Panc1 (cell line): Measurements from ENCODE around the gene KAZN. TPM values are rescaled to one million over a fixed set of nuclear protein-coding genes. Genes with fewer than 3 reads are reported as not detected.

Source experiments
- ATAC-seq: fragments of 200-7000 bp; cut with Tn5 transposase; 2 replicates; pipeline ENCODE4 v1.9.1; 2020; ENCODE audit warnings: mild to moderate bottlenecking, moderate library complexity
- BruUV-seq: library from RNA; stranded (reverse); fragments of 400-500 nt; replicated peaks from 2 replicates; lab custom pipeline; 2021; lab: Mats Ljungman, UMichigan
- CTCF ChIA-PET: fragments of 300-600 bp; sonication (Branson Sonifier 250); formaldehyde crosslinking; loops from one replicate; lab custom pipeline; 2022; ENCODE audit warnings: antibody characterized with exemption; lab: Charles Lee
- POLR2A ChIA-PET: fragments of 300-600 bp; sonication (Branson Sonifier 250); formaldehyde crosslinking; loops from one replicate; lab custom pipeline; 2022; ENCODE audit warnings: antibody characterized with exemption; lab: Charles Lee
- DNase-seq: peaks from one replicate; pipeline ENCODE4 v3.0.0-alpha.2; 2010; ENCODE audit warnings: low read depth, low spot score
- H3K27ac ChIP-seq: 2 replicates; pipeline ENCODE4 v1.5.1; 2011; ENCODE audit warnings: mild to moderate bottlenecking, low read length, inconsistent platforms
- H3K27me3 ChIP-seq: fragments of 200-500 bp; sonication (Bioruptor generic); 2 replicates; pipeline ENCODE4 v1.6.0; 2014; ENCODE audit warnings: low read length, inconsistent platforms; ENCODE audit not compliant: control insufficient read depth, insufficient read depth
- H3K36me3 ChIP-seq: fragments of 200-500 bp; sonication (Bioruptor generic); 2 replicates; pipeline ENCODE4 v1.5.1; 2014; ENCODE audit warnings: inconsistent platforms, mild to moderate bottlenecking, low read length, moderate library complexity; ENCODE audit not compliant: control insufficient read depth, insufficient read depth
- H3K4me1 ChIP-seq: 2 replicates; pipeline ENCODE4 v1.5.1; 2011; ENCODE audit warnings: inconsistent platforms, mild to moderate bottlenecking, low read length, moderate library complexity; ENCODE audit not compliant: control insufficient read depth, insufficient read depth
- H3K4me3 ChIP-seq, 2 experiments: 2 replicates each; pipeline ENCODE4 v1.5.1; 2011 to 2012; ENCODE audit warnings: low read depth in 2 of 2, low read length in 2 of 2, mild to moderate bottlenecking in 2 of 2, inconsistent platforms in 1 of 2, moderate library complexity in 1 of 2
- H3K9me3 ChIP-seq: fragments of 200-500 bp; sonication (Bioruptor generic); 2 replicates; pipeline ENCODE4 v1.5.1; 2014; ENCODE audit warnings: low read depth, mild to moderate bottlenecking, inconsistent platforms, low read length, moderate library complexity; ENCODE audit not compliant: control insufficient read depth, insufficient read depth
- CTCF ChIP-seq: fragments of 450-650 bp; IDR thresholded peaks from 2 replicates; pipeline ENCODE4 v1.5.1; 2017; ENCODE audit warnings: mild to moderate bottlenecking
- POLR2AphosphoS5 ChIP-seq: IDR thresholded peaks from 2 replicates; pipeline ENCODE4 v1.6.1; 2012; ENCODE audit warnings: mild to moderate bottlenecking, low read depth, low read length, moderate library complexity
- REST ChIP-seq, 2 experiments: IDR thresholded peaks; 2 replicates each; pipeline ENCODE4 v1.6.1; 2011 to 2012; ENCODE audit warnings: low read depth in 2 of 2, control low read depth in 1 of 2, low read length in 1 of 2, mild to moderate bottlenecking in 1 of 2, moderate library complexity in 1 of 2; ENCODE audit not compliant: insufficient read depth in 1 of 2
- SIN3A ChIP-seq: IDR thresholded peaks from 2 replicates; pipeline ENCODE4 v1.6.1; 2012; ENCODE audit warnings: low read depth, mild to moderate bottlenecking, low read length, moderate library complexity, borderline replicate concordance; ENCODE audit not compliant: insufficient read depth
- TCF7L2 ChIP-seq: IDR thresholded peaks from 2 replicates; pipeline ENCODE4 v1.6.1; 2011; ENCODE audit warnings: mild to moderate bottlenecking, low read depth, low read length, inconsistent platforms
- in situ Hi-C: cut with HindIII; loops from 2 replicates; pipeline ENCODE4 v1.10.0; 2016; ENCODE audit warnings: low sequenced_read_pairs, low pct_unique_long_range_greater_than_20kb
- intact Hi-C: fragments of 100-400 bp; cut with micrococcal nuclease; formaldehyde crosslinking; loops from one replicate; pipeline ENCODE4 v1.10.0; 2022; ENCODE audit not compliant: unreplicated experiment
- total RNA-seq: library from RNA; stranded (reverse); gene quantifications from one replicate; pipeline ENCODE4 v1.2.1, GENCODE V29; 2021; ENCODE audit not compliant: unreplicated experiment

Gene KAZN
- total RNA-seq, 1 experiment from 2014 or later = 6.6 TPM

- Histone ChIP-seq H3K36me3 (no peaks in the 10 kb centered on the region), H3K4me3 (no peak overlapping the region), H3K4me1 (no peaks in the 10 kb centered on the region), H3K27ac (no peak overlapping the region), H3K27me3 (no peaks in the 10 kb centered on the region), H3K9me3 (no peaks in the 10 kb centered on the region)
- BruUV-seq = no TSS peak
- DNase-seq = no peak
- CTCF ChIA-PET = no interaction called here
- no peak for TF ChIP-seq TCF7L2
- no peak for TF ChIP-seq POLR2AphosphoS5
- no peak for TF ChIP-seq REST (IDR thresholded peaks at IDR 0.05; ENCODE audit: insufficient read depth in 1 of 2, low read depth in 2 of 2, low read length in 1 of 2)
- no peak for TF ChIP-seq CTCF
- no peak for TF ChIP-seq SIN3A
- in situ Hi-C loops (no loop called here), intact Hi-C loops (no loop called here)
- ATAC-seq = no peak
- POLR2A ChIA-PET = no interaction called here
Observed at GRCh38 chr1:14780271-14780670, 181.8 kb downstream of the KAZN start.

- TF ChIP-seq POLR2AphosphoS5 = no peak
- Histone ChIP-seq H3K36me3 (no peaks in the 10 kb centered on the region), H3K27ac (no peak overlapping the region), H3K4me3 (no peak overlapping the region), H3K27me3 (peaks cover 1% of the 10 kb centered on the region; the same call in 1 of the 2 replicates), H3K9me3 (no peaks in the 10 kb centered on the region), H3K4me1 (no peaks in the 10 kb centered on the region)
- in situ Hi-C loops (no loop called here), intact Hi-C loops (no loop called here)
- ChIA-PET CTCF (no interaction called here), POLR2A (no interaction called here)
- DNase-seq = no peak
- BruUV-seq = no TSS peak
- no peak for ATAC-seq
Observed at GRCh38 chr1:14781811-14782210, 183.3 kb downstream of the KAZN start.

- TF ChIP-seq SIN3A (no peak), CTCF (0 out of 2 replicates have a peak, but pooled peaks have one; percentile 18), TCF7L2 (no peak), REST (IDR thresholded peaks at IDR 0.05; ENCODE audit: insufficient read depth in 1 of 2, low read depth in 2 of 2, low read length in 1 of 2) (no peak), POLR2AphosphoS5 (no peak)
- BruUV-seq = no TSS peak
- intact Hi-C loops = no loop called here
- Histone ChIP-seq H3K36me3 (no peaks in the 10 kb centered on the region), H3K4me1 (no peaks in the 10 kb centered on the region), H3K4me3 (no peak overlapping the region), H3K27ac (no peak overlapping the region), H3K9me3 (no peaks in the 10 kb centered on the region), H3K27me3 (peaks cover 5% of the 10 kb centered on the region; the same call in 1 of the 2 replicates)
- ATAC-seq (no peak), DNase-seq (no peak)
- CTCF ChIA-PET = no interaction called here
- POLR2A ChIA-PET = no interaction called here
- in situ Hi-C loops = no loop called here
Observed at GRCh38 chr1:14782741-14783591, 184.5 kb downstream of the KAZN start.
